Cardiac fibroblast (primary cell): Measurements from ENCODE around the gene WFDC1.
"Not testable (repeated sequence)": the region's sequence is repeated elsewhere in the genome, so short reads cannot be mapped to it uniquely, and the experiment has no call there.

Source experiments
- DNase-seq, 2 donors: peaks; one replicate each; pipeline versions ENCODE4 v3.0.0 to v3.0.0-alpha.2; 2010; ENCODE audit warnings: low read depth in 2 of 2
- H3K4me3 ChIP-seq, 2 donors: replicated peaks in 1 of 2; 1 replicate in 1 of 2; 2 replicates in 1 of 2; pipeline ENCODE4 v1.5.1; 2011; ENCODE audit warnings: low read depth in 2 of 2, low read length in 2 of 2, mild to moderate bottlenecking in 2 of 2, moderate library complexity in 1 of 2
- CTCF ChIP-seq: IDR thresholded peaks from one replicate; pipeline ENCODE4 v1.5.1; 2011; ENCODE audit warnings: low read depth, mild to moderate bottlenecking, low read length, inconsistent platforms

Gene WFDC1

GRCh38 chr16:84334482-84334881 lies 39.8 kb downstream of the WFDC1 start:
- DNase-seq, result no peak
- no peak for TF ChIP-seq CTCF
- no peak overlapping the region for H3K4me3 ChIP-seq

- not testable (repeated sequence) for DNase-seq, H3K4me3 ChIP-seq
These were observed 42.6 kb downstream of the WFDC1 start for GRCh38 chr16:84337236-84337635.

- no peak overlapping the region for H3K4me3 ChIP-seq
- DNase-seq, result no peak
- no peak for TF ChIP-seq CTCF
These were observed 44.6 kb downstream of the WFDC1 start for GRCh38 chr16:84339311-84339710.

- DNase-seq, result no peak
- TF ChIP-seq CTCF, result no peak
These were observed 45.1 kb downstream of the WFDC1 start for GRCh38 chr16:84339766-84340165.

GRCh38 chr16:84340325-84341040 lies 45.8 kb downstream of the WFDC1 start:
- no peak for TF ChIP-seq CTCF
- H3K4me3 ChIP-seq, result no peak overlapping the region
- peak in 1 of 2 donors; percentile 2 for DNase-seq

More at GRCh38 chr16:84339766-84340165, 45.1 kb downstream of the WFDC1 start:
- no peak overlapping the region for H3K4me3 ChIP-seq

- DNase-seq, result no peak
- no peak for TF ChIP-seq CTCF
- H3K4me3 ChIP-seq, result no peak overlapping the region
These were observed 47.0 kb downstream of the WFDC1 start for GRCh38 chr16:84341528-84342295.

- DNase-seq, H3K4me3 ChIP-seq: not testable (repeated sequence)
These were observed 49.1 kb downstream of the WFDC1 start for GRCh38 chr16:84343800-84344199.
